ENCODE measurements around the gene CALR3.
A peak's percentile ranks its signal among the peaks of the same experiment; 100 is the strongest.
"Not testable (repeated sequence)": the region's sequence is repeated elsewhere in the genome, so short reads cannot be mapped to it uniquely, and the experiment has no call there.

CALR3 gene

DNA sequence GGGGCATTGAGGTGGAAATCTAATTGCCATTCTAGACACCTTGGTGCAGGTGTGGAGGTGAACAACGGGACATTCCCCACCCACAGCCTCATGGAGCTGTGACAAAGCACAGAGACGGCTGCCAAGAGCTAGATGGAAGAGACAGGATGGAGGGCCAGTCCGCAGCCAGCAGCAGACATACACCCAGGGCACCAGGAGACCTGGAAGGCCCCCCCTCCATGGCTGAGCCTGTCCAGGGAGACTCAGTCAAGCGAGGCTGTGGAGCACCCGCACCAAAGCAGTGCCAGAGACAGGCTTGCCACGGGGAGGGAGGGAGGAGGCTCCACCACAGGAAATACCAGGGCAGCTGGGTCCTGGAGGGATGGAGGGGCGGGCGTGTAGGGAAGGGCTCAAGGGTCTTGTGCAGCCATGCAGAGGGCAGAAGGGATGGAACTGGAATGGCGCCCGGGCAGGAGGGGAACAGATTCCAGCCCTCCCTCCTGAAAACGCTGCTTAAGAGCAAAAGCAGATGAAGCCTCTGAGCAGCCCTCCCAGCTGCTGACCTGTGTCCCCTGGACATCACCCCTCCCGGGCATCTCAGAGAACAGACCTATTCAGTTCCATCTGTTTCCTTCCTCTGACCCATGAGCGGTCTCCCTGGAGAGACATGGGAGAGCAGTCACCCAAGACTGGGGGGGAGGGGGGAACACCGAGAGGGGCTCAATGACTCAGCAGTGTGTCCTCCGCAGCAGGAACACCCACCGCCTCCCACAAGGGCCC lies 38.6 kb downstream of the CALR3 start:
- peak; percentile 20 to 22 for DNase-seq

DNA sequence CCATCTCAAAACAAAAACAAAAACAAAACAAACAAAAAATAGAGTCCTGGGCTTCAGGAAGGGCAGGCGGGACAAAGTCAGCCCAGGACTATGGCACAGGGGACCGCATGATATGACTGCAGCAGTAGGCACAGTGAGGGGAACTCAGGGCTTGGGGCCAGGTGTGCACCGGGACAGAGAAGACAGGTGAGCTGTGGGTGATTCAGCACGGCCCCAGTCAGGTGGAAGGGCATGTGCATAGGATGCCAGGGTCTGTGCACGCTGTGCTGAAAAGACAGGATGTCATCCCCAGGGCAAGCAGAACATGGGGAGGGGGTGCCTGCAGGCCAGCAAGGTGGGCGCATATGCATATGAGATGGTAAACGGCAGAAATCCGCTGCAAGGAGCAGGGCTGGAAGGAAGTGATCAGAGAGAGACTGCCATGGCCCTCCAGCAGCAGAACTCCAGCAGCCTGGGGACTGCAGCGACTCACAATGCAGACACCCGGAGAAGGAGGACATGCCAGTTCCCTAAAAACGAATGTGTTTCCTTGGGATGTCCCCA lies 39.2 kb downstream of the CALR3 start:
- no peak for DNase-seq

DNA sequence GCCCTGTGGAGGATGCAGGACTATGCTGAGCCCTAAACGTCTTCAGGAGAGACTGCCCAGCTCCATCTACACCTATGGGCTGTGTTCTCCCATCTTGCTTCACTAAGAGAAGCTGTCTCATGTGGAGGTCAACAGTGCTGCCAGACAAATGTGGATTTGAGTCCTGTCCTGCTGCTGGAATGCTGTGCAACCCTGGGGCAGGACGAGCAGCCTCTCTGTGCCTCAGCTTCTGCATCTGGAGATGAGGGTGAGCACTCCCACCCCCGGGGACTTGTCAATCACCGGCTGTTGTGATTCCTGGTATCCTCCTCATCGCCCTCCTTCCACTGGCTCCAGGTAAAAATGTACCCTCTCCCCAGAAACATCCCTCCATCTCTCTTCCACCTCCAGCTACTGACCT lies 40.5 kb downstream of the CALR3 start:
- no peak for DNase-seq

DNA sequence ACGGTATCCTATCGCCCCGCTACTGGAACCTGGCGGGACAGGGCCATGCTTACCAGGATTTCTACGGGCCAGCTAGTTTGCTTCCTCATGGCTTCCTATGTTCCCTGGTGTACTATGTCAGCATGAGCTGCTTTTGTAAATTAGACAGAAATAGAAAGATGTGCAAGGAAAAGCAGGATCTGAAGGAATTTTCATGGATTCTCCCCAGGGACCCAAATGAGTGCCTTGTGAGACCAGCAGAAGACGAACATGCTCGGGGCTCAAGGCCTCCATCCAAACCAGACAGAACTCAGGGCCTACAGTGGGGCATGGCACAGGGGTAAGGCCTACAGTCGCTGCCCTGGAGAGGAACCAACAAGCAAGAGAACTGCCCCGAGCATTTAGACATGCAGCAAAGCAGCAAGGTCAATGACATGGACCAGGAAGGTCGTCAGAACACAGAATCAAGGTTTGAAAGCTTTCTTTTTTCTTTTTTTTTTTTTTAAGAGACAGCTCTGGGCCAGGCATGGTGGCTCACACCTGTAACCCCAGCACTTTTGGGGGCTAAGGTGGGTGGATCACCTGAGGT lies 41.5 kb downstream of the CALR3 start:
- DNase-seq: no peak

DNA sequence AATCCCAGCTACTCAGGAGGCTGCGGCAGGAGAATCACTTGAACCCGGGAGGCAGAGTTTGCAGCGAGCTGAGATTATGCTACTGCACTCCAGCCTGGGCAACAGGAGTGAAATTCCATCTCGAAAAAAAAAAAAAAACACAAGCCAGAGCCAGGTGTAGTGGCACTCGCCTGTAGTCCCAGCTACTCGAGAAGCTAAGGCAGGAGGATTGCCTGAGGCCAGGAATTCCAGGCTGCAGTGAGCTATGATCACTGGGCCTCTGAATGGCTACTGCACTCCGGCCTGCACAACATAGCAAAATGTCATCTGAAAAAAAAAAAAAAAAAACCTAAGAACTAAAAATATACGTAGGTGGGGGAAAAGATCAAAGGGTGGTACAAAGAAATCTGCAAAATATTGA lies 43.6 kb downstream of the CALR3 start:
- no peak for DNase-seq

DNA sequence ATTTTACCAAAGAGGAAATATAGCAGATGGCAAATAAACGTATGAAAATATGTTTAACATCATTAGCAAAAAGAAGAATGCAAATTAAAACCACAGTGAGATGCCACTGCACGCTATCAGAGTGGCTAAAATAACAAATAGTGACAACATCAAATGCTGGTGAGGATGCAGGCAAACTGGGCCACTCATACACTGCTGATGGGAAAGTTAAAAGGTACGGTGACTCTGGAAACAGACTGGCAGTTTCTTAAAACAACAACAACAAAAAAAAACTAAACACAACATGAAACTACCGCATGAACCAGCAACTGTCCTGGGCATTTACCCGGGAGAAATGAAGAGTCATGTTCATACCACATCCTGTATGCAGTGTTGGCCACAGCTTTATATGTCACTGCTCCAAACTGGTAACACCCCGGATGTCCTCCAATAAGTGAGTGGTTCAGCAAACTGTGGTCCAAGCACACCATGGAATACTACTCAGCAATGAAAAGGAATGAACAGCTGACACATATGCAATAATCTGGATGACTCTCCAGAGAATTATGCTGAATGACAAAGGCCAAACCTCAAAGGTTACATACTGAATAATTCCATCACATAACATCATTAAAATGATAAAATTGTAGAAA lies 46.5 kb downstream of the CALR3 start:
- no peak for DNase-seq

DNA sequence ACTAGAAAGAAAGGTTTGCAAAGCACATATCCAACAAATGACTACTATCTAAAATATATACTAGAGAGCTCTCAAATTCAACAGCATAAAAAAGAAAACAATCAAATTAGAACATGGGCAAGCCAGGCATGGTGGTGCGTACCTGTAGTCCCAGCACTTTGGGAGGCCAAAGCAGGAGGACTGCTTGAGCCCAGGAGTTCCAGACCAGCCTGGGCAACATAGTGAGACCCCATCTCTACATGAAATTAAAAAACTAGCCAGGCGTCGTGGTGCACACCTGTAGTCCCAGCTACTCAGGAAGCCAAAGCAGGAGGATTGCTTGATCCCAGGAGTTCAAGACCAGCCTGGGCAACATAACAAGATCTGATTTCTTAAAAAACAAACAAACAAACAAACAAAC lies 47.1 kb downstream of the CALR3 start:
- not testable (repeated sequence) for DNase-seq

DNA sequence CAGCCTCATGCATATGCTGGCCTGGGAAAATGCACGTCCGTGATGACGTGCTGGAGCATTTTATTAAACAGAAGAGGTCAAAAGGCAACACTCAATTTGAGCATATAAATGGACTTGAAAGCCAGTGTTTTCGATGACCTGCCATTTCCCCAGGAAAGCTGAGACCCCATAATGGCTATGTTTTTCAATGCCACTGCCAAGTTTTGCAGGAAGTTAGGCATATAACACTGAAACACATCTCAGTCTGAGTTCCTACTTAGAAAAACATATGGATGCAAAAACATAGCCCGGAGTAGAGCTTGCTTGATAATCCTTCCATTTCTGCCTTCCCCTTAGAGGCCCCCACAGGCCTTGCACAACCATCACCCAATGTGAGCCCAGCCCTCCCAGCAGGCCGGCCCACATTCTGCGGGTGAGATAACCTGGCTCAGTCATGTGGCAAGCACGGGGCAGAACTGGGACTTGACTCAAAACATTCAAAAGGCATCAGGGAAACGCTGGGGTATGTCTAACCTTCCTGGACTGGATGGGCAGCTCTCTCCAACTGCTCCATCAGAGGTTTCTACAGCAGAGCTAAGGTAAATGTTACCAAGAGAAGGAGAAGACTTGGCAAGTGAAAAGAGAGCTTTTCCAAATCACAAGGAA lies 49.1 kb downstream of the CALR3 start:
- DNase-seq: no peak

DNA sequence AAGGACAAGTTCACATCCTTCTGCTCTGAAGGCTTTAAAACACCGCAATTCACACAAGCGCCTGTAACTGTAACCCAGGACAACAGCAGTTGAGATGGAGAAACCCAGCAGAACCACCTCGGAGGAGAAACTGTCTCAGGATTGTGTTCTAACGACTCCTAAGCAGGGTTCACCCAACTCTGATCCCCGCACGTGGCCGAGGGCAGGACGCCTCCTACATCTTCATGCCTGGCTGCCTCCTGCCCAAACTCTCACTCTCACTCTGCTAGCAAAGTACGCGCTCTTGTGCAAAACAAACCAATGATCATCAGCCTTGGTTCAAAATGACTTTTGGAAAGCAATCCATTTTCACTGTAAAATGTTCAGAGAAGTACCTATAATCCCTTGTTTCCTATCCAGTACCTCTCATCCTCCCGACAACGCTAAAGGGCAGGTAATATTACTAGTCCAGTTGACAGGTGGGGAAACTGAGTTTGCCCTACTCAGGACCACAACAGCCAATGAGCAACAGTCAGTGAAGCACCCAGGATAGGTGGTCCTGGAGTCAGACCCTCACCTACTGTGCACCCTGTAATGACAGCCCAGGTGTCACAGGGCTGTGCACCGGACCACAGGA lies 49.8 kb downstream of the CALR3 start:
- DNase-seq: no peak

DNA sequence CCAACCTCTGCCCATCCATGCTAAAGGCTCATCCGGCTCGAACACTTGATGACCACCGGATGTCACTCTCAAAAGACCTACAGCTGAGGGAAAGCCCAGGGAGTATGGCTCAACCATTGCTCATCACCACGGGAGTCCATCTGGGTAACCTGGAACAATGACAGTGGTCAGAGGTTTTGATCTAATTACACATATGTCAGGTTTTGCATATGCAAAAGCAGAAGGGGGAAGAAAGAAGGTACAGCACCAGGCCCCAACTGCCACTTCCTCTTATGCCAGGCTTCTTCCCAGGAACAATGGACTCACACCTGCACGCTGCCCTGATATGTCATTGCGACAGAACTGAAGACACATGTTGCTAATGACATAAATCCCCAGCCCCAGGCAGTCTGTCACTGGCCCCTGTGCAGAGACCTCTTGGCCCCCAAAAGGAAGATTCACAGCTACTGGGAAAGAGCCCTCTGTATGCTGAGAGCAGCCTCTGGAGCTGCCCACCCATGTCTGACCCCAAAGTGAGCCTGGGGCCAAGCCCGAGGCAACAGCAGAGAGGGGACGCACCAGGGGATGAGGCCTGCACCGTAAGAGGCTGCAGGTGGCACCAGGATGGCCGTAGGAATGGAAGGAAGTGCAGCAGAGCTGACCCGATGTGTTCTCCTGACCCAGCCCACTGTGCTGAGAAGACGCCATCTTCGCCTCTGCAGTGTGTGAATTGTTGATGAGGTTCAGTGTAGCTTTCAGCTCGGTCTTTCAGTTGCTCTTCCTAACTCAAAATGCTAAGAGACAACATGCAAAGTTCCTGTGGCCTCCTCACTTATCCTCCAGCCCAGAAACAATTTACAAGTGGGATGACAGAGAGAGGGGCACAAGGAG lies 50.5 kb downstream of the CALR3 start:
- no peak for DNase-seq

DNA sequence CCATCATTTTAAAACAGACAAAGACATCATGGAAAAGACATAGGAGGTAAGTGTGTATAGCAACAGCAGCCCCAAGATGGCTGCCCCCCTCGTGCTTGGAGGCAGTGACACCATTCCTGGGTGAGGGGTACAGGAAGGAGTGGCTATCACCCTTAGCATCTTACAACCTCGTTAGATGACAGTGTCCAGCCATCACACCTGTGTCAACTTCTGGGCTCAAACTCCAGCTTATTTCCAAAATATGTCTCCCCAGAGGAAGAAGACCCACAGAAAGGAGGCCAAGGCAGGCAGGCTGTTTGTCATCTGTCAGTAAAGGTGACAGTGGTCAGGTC lies 51.7 kb downstream of the CALR3 start:
- DNase-seq: no peak

DNA sequence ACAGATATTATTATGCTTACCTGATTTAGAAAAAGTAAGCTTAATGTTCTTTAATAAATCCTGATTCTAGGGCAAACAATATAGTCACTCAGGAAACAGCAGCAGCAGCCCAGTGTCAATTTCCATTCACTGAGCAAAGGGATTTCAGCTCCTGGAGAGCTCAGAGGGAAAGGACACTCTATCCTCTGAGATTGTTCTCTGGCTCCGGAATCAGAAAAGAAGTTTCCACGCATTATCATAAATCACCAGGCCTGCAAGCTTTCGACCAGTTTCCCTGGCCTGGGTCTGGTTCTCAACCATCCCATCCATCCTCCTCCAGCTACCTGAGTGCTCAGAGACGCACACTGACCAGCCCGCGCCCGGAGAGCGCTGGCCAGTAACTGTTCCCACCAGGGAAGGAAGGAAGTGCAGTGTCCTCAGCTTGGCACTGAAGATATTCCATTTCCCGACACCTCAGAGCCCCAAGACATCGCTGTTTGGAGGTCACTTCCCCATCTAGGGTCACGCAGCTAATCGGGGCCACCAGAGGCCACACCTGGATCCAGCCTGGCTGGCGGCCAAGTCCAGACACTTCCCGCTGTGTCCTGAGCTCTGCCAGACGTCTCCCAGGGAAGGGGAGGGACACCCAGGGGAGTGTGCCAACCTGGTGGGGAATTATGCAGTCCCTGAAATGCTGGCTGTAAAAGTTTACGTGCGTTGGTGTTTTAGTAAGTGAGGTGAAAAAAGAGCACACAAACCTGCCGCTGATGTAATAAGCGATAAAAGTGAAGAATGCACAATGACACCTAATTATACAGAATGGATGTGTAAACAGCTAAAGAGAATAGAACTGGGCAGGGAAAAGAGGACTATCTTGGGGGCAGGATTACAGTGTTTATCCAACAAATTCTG lies 53.3 kb downstream of the CALR3 start:
- no peak for DNase-seq

DNA sequence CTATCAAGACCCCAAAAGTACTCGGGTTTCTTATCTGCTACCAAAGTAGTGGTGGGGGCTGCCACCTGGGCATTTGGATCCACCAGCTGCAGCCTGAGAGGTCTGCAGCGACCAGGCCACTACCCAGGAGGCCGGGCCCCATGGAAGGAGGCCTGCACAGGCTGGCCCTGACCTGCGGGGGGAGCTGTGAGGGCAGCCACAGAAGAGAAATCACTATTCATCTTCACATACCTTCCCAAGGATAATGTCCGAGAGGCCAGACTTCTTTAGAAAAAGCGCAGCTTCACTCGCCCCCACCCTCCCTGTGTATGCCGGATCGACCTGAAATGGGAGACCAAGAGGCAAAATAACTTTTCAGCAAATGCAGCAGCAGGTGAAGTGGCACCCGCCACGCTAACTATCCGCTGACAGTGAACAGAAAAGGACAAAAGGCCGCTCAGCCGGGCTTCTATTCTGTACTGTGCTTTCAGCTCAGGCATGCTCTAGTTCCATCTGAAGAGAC lies 54.3 kb downstream of the CALR3 start:
- no peak for DNase-seq

DNA sequence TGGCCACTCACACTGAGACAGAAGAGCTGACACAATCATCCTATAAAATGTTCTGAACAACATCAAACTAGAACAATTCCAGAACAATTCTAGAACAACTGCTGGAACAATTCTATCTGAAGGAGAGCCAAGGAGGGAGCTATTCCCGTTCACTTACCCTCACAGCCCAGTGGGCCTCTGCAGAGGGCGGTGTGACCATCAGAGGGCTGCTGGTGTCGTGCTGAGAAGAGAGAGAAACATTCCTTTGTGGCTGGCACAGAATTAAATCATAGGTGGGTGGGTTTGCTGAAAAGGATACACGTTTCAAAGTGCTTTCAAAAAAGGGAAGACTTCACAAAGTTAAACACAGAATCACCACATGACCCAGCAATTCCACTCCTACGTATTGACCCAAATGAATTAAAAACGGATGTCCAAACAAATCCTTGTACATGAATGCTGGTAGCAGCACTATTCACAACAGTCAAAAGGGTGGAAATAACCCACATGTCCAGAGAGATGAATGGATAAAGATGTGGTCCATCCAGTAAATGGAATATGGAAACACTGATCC lies 59.1 kb downstream of the CALR3 start:
- no peak for DNase-seq

DNA sequence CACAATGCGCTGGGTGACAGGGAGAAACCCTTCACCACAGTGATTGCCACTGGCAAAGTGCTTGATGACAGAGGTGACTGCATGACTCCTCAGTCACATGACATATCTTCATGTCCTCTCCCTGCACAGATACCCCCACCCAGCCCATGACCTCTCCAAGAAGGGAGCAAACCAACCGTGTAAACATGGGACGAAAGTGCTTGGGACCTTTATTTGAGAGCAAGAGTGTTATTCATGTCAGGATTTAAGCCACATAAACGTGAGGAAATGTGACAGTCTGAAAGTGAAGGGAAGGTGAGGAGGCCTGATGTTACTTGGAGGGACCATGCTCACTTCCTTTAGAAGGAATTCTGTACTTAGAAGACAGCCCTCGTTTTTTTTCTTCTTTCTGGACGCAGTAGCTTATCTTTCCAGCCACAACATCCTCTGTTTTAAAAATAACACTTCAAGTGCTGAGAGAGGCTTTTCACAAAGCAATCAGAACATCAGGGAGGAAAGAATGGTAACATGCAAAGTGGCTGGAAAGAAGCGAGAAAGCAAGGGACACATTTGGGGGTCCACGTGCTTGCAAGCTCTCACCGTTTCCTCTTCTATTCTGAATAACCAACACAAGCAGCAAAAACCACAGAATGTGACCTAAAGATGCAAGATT lies 59.8 kb downstream of the CALR3 start:
- no peak for DNase-seq

DNA sequence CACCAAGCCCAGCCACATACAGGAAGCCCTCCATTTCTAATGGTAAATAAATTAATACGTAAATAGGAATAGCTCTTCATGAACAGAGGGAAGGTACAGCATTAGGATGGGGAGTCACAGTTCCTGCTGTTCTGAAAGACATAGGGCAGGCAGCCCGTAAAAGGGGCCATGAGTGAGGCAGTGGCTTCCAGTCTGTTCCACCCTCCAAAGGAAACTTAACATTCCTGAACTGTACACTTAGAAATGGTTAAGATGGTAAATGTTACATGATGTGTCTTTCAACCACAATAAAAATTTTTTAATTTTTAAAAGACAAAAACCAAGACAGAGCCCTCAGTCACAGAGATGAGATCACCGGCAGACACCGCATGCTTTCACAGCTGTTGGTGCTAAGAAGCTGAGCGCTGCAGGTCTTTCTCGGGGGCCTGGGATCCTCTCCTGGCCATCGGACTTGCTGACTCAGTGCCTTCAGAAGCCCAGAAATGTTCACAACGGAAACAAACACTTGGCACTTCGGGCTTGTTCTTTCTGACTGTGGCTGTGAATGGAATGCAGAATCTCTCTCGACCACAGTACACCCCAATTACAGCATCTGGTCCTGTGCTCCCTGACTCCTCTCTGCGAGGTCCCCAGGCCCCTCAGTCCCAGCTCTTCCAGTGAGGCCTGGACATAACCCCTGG lies 60.6 kb downstream of the CALR3 start:
- DNase-seq: no peak

DNA sequence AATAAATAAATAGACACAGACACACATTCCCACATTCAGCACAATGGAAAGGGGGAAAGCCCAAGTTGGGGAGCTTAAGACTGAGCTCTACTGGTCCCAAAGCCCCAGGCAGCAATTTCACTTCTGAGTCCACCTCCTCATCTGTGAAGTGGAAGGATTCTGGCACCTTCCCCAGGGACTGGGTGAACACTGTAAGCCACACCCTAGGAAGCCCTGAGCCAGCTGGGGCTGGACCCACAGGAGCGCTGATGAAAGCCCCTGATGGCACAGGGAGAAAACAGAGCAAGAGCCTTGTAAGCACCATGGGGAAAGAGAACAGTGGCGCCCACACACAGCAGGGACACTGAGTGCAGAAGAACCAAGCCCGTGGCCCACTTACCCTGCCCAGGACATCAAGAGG lies 62.0 kb downstream of the CALR3 start:
- no peak for DNase-seq

DNA sequence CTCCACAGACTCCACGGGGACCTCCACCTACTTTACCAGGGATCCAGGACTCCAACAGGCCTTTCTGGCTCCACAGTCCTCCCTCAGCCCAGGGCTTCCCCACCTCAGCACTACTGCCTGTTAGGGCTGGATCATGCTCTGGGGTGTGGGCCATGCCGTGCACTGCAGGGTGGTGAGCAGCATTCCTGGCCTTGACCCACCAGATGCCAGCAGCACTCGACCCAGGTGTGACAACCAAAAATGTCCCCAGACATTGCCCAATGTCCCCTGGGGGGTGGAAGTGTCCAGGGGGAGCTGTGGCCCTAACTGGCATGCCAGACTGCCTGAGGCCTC lies 66.2 kb downstream of the CALR3 start:
- DNase-seq: no peak

DNA sequence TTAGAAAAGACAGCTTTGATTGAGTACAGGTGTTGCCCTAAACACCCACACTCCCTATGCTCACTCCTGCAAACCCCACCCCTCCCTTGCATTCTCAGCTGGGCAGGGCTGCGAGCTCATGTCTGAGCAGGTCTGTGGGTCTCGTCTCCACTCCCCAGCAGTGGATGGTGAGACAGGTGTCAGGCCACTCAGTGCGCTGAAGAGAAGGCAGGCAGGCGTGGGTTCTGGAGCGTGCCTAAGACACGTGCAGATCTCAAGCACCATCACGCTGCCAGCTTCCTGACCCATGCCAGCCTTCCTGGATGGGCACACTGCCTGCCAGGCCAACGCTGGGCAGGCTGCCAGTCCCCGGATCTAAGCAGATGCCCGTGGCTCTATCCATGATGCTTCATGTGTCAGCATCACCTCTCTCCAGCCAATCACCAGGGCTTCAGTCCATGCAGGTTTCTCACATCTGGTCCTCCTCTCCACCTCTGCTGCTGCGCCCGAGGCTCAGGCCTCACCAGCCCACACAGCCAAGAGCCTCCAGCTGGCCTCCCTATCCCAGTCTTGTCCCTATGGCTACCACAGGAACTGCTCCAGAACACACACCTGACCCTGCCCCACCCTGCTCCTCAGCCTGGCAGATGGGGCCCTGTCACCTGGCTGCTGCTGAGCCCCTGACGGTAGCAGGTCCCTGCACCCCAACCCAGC lies 66.8 kb downstream of the CALR3 start:
- no peak for DNase-seq

Data from activated CD4-positive, alpha-beta T cell treated with anti-CD3 and anti-CD28 coated beads for 4 hours (primary cell).